Sciatic nerve (tissue), 2 donors: ENCODE measurements around the gene UXS1. TPM values are rescaled to one million over a fixed set of nuclear protein-coding genes. Genes with fewer than 3 reads are reported as not detected.
A peak's percentile ranks its signal among the peaks of the same experiment; 100 is the strongest.

Source experiments
- ATAC-seq: fragments of 200-7000 bp; cut with Tn5 transposase; one replicate; pipeline ENCODE4 v1.9.1; 2020; ENCODE audit warnings: mild to moderate bottlenecking, moderate library complexity
- DNase-seq: peaks from one replicate; pipeline ENCODE4 v3.0.0-alpha.2; 2020; ENCODE audit warnings: low spot score
- intact Hi-C: fragments of 100-400 bp; cut with DNase I; formaldehyde crosslinking; loops from one replicate; pipeline ENCODE4 v1.14.2; 2022
- total RNA-seq: library from RNA; stranded (reverse); fragmentation: NEBNext Ultra II Directional; extraction: Animal tissue kit (Norgen Biotek cat#: 25700); gene quantifications from one replicate; pipeline ENCODE4 v1.2.1, GENCODE V29; 2021
- donor health status: DM: no; HTN: no; CAD: no.
- donor health status: DM: no; HTN: no; CAD: no.

The UXS1 gene
- total RNA-seq, 1 donor from 2014 or later = 40.8 TPM

DNA sequence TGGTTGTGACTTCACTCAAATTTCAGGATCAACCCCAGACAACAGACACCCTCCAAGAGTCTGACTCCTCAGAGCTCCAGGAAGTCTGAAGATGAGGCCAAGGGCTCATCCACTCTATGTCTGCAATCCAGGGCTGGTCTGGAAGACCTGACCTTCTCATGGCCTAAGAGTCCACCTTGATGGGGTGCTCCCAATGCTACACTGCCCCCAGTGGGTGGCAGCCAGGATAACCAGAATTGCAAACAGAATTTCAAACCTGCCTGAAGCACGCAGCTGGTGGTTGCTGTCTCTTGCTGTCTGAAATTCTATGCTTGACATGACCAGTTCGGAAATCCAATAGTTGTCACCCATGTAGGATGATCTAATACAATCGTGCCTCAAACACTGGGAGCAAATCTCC, 96.0 kb downstream of the UXS1 start:
- no peak for DNase-seq
- ATAC-seq = no peak
- intact Hi-C loops = no loop called here

DNA sequence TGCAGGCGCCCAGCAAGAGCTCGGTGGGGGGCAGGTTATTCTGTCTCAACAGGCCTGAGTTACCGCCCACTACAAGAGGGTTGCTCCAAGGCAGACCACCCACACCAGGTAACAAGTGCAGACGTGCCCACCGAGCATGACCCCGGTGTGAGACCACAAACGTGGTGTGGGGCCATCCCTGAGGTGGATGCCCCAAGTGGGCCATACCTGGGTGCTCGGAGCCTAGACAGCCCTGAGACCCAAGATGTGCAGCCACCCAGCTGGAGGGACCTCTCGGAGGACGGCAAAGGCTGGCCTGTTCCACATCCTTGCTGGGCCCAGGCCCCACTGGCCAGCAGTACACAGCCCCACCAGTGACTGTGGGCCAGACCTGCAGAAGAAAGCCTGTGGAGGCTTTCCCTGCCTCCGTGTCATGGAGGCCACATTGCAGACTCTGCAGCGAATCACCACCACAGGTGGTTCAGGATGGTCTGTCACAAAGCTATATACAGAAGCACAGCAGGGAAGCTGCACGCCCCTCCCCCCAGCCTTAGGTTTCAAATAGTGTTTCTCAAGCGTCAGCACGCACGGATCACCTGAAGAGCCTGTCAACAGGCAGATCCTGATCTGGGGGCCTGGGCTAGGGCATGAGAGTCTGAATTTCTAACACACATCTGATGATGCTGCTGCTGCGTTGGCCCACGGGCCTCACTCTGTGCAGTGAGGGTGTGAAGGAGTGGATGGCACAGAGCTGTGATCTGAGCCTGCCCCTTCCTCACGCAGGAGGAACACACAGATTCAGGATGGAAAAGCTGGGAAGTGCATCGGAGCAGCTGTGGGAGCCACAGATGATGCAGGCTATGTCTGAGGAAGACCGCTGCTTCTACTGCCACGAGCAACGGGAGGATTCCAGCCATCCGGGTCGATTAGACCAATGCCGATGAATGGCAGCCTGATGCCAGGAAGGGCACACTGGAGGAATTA, 96.8 kb downstream of the UXS1 start:
- DNase-seq (no peak), ATAC-seq (no peak)
- intact Hi-C loops = no loop called here

DNA sequence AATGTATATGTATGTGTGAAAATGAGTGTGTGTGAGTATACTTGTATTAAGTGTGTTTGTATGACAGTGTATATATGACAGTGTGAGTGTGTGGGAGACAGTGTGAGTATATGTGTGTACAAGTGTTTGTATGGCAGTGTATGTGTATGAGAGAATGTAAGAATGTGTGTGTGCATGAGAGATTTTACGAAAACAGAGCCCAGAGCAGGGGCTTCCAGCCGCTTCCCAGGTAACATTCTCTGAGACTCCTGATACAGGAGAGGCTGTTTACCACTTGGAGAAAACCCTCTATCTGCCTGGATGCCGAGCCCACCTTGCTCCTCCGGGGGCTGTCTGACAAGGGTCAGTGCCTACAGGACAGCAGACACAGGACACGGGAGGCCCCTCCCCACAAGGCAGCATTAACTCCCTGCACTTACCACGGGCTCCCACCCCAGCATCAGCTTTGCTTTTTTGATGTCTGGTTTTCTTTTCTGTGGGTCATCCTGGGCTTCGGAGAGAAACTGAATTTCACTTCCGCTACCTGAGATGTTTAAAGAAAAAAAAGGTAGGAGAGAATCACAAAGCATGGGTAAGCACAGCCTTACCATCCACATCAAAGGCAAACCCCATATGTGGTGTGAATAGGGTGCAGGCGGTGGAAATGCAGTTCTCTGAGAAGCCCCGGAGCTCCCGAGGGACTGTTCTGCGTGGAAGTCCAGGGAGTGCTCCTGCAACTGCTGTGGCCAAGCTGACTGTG, 97.6 kb downstream of the UXS1 start:
- ATAC-seq = no peak
- intact Hi-C loops = no loop called here
- DNase-seq = no peak

DNA sequence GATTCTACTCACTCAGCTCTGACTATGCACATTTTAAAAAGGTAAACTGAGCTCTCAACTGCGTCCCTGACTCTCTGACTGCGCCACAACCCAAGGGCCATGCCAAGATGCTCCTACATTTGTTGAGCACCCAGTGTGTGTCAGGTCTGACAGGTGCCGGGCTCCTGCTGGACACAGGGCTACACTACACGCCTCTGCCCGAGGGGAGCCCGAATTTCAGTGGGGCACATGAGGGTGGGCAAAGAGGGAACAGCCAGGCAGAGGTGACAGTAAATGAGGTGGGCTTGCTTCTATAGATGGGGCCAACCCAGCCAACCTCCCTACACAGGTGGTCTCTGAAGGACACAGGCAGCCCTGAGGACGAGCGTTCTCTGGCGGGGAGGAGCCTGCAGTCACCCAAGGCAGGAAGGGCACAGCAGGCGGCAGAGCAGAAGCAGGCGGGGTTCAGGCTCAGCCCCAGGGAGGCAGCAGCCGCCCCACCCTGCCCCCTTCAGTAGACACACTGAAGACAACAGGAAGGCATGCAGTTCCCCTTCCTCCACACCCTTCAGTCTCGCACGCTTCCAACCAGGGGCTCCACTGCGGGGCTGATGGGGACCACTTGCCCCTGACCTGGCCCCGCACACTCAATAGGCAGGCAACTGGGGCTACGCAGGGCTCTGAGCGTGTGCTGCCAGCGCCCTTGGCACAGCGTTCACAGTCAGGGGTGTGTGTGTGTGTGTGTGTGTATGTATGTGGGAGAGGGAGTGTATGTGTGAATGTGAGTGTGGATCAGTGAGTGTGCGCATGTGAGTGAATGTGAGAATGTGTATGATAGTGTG, 98.4 kb downstream of the UXS1 start:
- no peak for DNase-seq
- peak; percentile 37 for ATAC-seq
- intact Hi-C loops = no loop called here

DNA sequence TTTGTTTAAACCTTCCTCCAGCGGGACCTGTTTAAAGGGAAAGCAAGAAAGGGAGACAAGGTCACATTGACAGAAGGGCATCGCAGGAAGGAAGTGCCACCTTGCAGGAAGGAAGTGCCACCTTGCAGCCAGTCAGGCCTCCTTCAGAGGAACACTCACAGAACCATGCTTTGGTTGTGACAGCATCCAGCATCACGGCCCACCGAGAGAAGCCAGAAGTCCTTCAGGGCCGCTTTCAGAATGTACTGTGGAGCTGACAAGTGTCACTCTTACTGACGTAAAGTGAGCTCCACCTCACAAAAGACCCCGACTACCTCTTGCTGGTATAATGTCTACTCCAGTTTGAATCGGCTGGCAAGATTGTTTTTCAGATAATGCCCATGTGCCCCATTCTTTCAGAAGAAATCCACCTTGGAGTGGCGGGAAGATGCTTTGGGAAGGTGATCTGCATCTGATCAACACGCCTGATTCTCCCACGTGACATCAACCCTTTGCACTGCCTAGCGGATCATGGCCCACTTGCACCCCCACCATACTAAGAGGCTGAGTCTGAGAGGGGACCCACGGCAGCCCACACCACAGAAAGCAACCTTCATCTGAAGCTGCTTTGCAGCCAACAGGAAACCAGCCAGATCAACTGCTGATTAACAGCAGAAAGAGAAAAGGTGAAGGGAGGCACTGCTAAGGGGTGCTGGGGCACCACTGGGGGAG, 99.8 kb downstream of the UXS1 start:
- ATAC-seq = no peak
- intact Hi-C loops = no loop called here

DNA sequence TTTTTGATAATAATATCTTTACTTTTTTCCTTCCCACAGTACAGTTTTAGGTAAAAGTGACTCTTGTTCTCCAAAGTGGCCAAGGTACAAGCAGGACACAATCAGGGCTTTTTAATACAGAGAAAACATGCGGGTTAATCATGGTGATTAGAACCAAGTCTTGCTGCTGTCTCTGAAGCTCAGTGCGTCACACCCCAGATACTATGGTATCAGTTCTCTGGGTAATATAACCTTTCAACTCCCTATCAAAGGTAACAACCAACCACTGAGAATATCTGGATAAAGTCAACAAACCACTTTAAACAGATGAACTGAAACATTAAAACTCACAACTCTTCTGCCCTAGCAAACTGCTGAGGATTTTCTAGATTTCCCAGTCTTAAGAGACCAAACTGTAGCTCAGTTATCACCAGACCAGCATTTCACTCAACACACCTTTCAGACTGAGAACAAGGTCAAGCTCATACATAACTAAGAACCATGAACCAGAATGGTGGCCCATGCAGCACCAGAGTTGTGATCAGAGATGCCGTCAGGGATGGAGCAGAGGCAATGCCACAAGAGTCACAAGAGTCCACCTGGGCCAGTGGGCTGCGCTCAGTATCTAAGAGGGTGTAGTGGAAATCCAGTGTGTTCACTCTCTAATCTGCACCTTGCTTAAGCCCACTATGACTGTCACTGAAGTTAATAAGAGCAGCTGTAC, 103.0 kb downstream of the UXS1 start:
- DNase-seq = no peak
- intact Hi-C loops = no loop called here
- ATAC-seq = no peak

More for the DNA sequence above, 99.8 kb downstream of the UXS1 start:
- no peak for DNase-seq

DNA sequence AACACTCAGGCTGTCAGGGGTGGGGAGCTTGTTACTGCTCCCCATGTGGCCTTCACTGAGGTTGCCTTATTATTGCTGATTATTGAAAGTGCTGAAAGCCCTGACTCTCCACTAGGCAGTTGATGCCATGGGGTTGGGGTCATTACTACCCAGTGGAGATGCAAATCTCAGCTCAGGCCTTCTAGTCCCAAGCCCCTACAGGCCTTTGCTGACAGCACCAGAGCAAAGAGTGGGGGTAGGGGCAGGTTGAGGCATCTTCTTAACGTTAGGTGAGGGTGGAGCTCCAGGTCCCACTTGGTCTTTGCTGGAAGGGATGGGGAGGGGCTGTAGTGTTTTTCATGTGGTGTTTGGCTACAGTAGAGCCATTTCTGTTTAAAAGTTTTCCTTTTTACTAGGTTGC, 104.5 kb downstream of the UXS1 start:
- intact Hi-C loops = no loop called here
- DNase-seq (no peak), ATAC-seq (no peak)

DNA sequence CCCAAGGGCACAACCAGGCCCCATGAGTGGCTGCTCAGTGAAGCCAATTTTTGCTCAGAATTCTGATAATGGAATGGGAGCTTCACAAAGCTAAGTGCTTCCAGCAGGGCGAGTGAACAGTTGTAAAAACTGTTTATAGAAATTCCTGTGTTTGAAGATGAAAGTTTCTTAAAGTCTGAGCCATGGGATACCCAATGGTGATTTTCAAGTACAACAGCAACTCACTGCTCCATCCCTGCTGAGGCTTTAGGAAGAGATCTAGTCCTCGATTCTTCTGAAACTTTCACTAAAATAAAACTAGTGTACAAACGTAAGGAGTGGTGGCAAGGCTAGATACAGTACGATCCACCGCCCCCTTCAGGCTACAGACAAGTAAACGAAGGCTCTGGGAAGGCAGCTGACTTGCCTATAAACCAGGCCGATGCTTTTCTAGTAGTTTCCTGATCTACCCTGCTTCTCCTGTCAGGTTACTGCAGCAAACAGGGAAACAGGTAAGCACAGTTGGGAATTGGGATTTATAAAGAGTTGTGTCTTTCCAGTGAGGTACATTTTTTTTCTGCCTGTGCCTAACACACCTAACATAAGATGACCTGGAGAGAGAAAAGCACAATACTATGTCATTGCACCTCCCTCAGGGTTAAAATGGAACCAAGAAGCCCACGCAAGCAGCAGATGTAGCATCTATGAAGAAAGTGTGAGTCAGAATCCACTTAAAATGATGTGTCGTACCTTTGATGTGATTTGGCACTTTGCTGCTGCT, 108.7 kb downstream of the UXS1 start:
- ATAC-seq = peak; percentile 81
- intact Hi-C loops = no loop called here
- DNase-seq = no peak

DNA sequence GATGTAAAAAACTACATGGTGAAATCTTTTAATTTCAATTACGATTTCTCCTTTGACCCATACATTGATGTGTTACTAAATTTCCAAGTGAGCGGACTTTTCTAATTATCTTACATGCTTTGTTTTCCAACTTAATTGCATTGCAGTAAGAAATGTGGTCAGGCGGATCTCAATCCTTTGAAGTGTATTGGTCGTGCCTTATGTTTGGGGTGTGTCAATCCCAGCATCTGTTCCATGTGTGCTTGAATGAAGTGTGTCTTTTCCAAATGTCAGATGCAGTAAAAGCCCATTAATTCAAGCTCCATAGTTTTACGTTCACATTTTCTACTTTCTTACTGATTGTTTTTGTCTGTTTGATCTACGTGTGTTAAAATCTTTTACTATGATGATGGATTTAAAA, 113.1 kb downstream of the UXS1 start:
- DNase-seq (no peak), ATAC-seq (no peak)
- intact Hi-C loops = no loop called here

DNA sequence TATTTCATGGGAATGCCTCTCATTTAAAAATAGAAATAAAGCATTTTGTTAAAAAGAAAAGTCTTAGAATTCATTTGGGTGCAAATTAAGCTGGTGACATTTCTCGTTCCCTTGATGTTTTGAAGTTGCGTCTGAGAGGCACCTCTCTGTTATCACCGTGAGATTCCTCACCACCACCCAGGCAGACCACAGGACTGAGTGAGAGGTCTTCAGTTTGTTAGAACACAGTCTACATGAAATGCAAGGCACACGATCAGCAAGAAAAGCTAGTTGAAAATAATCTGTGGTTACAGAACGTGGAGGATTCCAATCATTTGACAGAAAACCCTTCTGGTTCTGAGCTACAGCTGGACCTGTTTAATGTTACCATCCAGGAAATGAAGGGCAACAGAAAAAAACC, 116.0 kb downstream of the UXS1 start:
- DNase-seq (no peak), ATAC-seq (no peak)
- intact Hi-C loops = no loop called here

DNA sequence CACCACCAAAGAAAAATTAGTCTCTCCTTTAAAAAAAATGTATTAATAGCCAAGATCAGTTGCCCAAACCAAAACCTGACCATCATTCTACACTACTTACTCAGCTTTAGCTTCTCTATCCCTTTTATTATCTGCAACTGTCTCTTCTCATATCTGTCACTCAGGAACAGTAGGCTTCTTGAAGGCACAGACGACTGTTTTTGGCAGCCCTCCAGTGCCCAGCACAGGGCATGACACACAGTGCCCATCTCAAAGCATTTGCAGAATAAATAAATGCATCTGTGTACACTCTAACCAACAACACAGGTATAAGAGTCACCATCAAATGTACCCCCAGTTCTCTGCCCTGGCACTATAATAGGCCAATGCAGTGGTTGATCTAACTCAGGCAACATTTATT, 117.2 kb downstream of the UXS1 start:
- DNase-seq (no peak), ATAC-seq (no peak)
- intact Hi-C loops = no loop called here

DNA sequence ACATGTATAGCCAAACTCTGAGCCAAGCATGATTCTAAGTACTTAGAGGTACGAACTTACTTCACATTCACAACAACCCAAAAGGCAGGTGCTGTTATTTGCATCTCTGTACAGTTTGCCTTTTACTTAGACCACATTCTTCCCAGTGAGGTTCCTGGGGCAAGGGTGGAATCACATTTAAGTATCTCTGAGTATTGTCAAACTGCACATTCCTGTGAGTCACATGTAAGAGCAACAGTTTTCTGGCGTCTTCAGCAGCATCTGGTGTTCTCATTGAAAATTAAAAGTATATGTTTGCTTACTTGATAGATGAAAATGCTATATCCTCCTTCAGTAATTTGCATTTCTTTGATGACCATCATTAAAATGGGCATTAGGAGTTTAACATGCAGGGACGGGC, 119.1 kb downstream of the UXS1 start:
- DNase-seq = no peak
- intact Hi-C loops = no loop called here
- no peak for ATAC-seq

DNA sequence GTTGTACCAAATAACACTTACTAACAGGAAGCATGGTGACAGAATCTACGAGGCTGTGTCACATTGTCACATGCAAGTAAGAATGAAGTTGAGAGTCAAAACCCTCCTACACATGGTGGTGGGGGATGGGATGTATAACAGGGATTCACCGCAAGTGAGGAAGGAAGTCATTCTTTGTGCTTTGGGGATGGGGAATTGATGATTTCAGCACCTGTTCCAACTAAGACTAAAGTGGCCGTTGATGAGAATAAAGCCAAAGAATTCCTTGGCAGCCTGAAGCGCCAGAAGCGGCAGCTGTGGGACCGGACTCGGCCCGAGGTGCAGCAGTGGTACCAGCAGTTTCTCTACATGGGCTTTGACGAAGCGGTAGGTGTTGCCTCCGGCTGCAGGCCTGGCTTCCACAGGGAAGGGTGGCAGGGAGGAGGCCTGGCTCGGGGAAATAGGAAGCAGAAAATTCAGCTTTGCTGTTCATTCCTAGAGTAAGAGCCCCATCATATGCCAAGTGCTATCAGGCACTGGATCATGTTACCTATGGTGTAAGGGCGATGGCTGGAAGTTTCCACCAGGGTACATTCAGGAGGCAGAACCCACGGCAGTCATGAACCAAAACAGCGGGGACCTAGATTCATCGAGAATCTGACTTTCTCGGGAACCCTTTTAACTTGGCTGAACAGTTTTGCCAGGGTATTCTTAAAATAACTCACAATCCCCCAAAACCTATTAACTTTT, 120.3 kb downstream of the UXS1 start:
- ATAC-seq = no peak
- intact Hi-C loops = no loop called here

DNA sequence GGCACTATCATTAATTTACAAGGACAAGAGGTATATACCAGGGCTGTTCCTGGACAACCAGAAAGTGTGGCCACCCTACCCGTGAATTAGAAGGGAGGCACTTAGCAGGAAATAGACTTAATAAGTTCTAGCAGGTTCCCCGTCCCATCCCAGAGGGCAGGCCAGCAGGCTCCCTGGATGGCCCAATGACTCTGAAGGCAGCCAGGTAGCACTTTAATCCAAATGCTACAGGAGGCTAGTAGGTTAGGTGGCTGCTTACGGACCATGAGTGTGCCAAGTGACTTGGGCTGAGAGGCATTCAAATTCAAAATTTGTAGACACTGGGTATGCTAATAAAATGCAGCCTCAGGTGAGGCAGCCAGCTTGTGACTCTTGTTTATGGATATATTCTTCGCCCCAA, 123.9 kb downstream of the UXS1 start:
- ATAC-seq (no peak), DNase-seq (no peak)
- intact Hi-C loops = no loop called here

More for the DNA sequence above, 120.3 kb downstream of the UXS1 start:
- DNase-seq = no peak

DNA sequence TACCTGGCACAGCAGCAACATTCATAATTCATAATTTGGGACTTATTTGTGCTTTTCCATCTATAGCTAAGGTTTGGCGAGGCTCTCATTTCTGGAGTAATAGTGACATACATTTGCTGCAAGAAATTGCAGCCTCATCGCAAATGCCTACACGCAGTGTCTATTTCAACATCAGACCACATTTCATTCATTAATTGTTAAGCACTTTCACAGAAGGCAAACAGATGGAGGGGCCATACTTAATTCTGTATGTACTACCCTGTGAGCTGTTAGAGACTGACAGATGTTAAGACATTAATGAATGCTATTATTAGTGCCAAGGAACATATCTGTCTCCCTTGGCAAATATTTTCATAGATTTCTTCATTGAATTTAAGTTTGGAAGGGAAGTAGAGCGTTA, 125.7 kb downstream of the UXS1 start:
- intact Hi-C loops = no loop called here
- DNase-seq (no peak), ATAC-seq (no peak)

DNA sequence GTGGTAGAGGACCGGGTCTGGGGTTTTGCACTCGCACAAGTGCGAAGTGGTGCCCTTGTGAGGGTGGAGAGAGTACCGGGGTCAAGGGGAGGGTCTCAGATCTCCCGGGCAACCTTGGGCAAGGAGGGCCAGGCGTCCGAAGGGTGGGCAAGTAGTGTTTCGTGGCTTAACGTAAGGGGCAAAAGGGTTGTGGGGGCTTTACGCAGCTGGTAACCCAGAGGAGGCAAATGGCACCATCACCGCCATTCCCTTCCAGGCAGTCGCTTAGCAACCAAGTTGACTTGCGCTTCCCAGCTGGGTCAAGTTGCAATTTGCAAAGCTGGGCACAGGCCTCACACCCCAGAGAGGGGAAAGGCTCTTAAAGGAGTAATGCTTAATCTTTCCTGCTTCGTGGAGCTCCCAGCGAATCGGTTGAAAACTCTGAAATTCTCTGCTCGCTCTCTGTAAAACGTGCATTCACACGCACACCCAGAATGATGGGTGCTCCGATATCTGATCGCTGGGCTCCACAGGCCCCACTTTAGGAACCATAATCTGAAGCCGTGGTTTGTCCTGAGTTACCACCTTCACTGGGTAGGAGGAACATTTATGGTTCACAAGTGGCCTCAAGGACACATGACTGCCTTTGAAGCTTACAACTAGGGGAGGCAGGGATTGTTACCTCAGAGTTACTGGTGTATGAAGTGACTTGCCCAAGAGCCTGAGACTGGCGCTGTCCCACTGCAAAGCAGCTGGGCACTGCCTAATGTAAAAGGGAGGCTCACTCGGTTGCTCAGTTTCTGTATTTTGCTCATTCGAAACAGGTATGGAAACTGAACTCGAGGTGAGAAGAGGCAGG, 127.9 kb downstream of the UXS1 start:
- DNase-seq (no peak), ATAC-seq (peak; percentile 63)
- intact Hi-C loops = no loop called here
